GM12878 (cell line): ENCODE measurements around the gene LRRC47. TPM values are rescaled to one million over a fixed set of nuclear protein-coding genes. Genes with fewer than 3 reads are reported as not detected.

Source experiments
- HDGF ChIP-seq: fragments of 450-650 bp; IDR thresholded peaks from 2 replicates; pipeline ENCODE4 v1.6.1; 2016; ENCODE audit warnings: antibody characterized with exemption
- MYB ChIP-seq: fragments of 150-350 bp; IDR thresholded peaks from 2 replicates; pipeline ENCODE4 v1.6.1; 2014; ENCODE audit warnings: mild to moderate bottlenecking, low read depth, low read length, borderline replicate concordance
- POLR2AphosphoS5 ChIP-seq: IDR thresholded peaks from 2 replicates; pipeline ENCODE4 v1.6.1; 2011; ENCODE audit warnings: mild to moderate bottlenecking, low read length, inconsistent platforms
- RCOR1 ChIP-seq: conservative IDR thresholded peaks from 2 replicates; pipeline ENCODE4 v1.6.1; 2012; ENCODE audit warnings: low read depth, low read length, improper control_type of control experiment
- polyA plus RNA-seq, 11 experiments: library from polyadenylated mRNA; depleted of rRNA in 4 of 11; unstranded in 6 of 11; stranded (reverse) in 5 of 11; fragments of >200 nt; fragmentation: Nextera tagmentation in 4 of 11; fragmentation: Illumina TruSeq in 1 of 11; extraction: Ambion mirVana in 4 of 11; extraction: Trizol in 1 of 11; gene quantifications; 1 replicate in 1 of 11; 2 replicates in 10 of 11; pipeline versions ENCODE4 v1.2.1 to v1.2.3, GENCODE V29; 2011 to 2016; ENCODE audit warnings: inconsistent platforms in 2 of 11, missing spikeins in 2 of 11, low read depth in 1 of 11
- total RNA-seq, 4 experiments: library from RNA; depleted of rRNA in 3 of 4; stranded (reverse); fragments of >200 nt in 3 of 4; fragmentation: Illumina TruSeq in 1 of 4; extraction: Trizol in 1 of 4; gene quantifications; 2 replicates each; pipeline versions ENCODE4 v1.2.1 to v1.2.3, GENCODE V29; 2013 to 2021
- TF ChIP-seq, protein P1 (sequence below): fragments of 150-350 bp; IDR thresholded peaks from 2 replicates; pipeline ENCODE4 v1.6.1; 2014; ENCODE audit warnings: mild to moderate bottlenecking, low read depth, low read length
- TF ChIP-seq, protein P2 (sequence below): IDR thresholded peaks from 2 replicates; pipeline ENCODE4 v1.6.1; 2011; ENCODE audit warnings: borderline replicate concordance, low read depth, mild to moderate bottlenecking, moderate library complexity, low read length; ENCODE audit not compliant: insufficient read depth, poor library complexity, severe bottlenecking

The LRRC47 gene
- total and polyA plus RNA-seq, 10 of the 15 experiments (the other 5 are each of a cell fraction or from before 2014, with no cell fraction given), result 2.5 to 34.6 (median 18.2) TPM

DNA sequence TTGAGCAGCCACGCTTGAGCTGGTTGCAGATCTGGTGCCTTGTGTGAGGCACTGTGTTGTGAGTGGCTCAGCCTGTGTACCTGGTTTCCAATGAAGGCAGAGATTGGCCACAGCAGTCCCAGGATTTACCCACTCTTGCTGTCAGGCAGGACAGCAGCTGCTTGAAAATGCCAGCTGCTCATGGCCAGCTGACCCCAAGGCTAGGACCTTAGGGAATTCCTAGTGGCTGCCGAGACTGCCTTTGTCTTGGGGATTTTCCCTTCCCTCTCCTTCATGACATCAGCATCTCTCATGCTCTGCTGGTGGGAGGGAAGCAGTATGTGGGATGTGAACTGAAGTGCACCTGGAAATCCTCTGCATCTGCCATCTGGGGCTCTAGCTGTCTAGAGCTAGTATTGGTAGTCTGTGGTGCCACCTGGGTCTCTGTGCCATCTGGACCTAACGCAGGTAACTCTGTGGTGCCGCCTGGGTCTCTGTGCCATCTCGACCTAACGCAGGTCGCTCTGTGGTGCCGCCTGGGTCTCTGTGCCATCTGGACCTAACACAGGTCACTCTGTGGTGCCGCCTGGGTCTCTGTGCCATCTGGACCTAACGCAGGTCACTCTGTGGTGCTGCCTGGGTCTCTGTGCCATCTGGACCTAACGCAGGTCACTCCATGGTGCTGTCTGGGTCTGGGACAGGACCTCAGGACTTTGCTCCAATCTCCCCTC lies 3.8 kb upstream of the LRRC47 start (continued):
- TF ChIP-seq, protein P1, sequence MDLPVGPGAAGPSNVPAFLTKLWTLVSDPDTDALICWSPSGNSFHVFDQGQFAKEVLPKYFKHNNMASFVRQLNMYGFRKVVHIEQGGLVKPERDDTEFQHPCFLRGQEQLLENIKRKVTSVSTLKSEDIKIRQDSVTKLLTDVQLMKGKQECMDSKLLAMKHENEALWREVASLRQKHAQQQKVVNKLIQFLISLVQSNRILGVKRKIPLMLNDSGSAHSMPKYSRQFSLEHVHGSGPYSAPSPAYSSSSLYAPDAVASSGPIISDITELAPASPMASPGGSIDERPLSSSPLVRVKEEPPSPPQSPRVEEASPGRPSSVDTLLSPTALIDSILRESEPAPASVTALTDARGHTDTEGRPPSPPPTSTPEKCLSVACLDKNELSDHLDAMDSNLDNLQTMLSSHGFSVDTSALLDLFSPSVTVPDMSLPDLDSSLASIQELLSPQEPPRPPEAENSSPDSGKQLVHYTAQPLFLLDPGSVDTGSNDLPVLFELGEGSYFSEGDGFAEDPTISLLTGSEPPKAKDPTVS, result no peak
- no peak for TF ChIP-seq RCOR1
- TF ChIP-seq, protein P2, sequence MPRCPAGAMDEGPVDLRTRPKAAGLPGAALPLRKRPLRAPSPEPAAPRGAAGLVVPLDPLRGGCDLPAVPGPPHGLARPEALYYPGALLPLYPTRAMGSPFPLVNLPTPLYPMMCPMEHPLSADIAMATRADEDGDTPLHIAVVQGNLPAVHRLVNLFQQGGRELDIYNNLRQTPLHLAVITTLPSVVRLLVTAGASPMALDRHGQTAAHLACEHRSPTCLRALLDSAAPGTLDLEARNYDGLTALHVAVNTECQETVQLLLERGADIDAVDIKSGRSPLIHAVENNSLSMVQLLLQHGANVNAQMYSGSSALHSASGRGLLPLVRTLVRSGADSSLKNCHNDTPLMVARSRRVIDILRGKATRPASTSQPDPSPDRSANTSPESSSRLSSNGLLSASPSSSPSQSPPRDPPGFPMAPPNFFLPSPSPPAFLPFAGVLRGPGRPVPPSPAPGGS, result no peak
- no peak for TF ChIP-seq MYB
- TF ChIP-seq POLR2AphosphoS5, result no peak
- TF ChIP-seq HDGF, result no peak
- TF ChIP-seq, all 136 proteins: peak for 0
